H9 (cell line): ENCODE measurements around the gene GJD4. TPM values are rescaled to one million over a fixed set of nuclear protein-coding genes. Genes with fewer than 3 reads are reported as not detected.

ENCODE experiments used
- DNase-seq: peaks from one replicate; pipeline ENCODE4 v3.0.0-alpha.2; 2017
- H2AFZ ChIP-seq: one replicate; pipeline ENCODE4 v1.6.1; 2013; ENCODE audit warnings: mild to moderate bottlenecking, low read length, control low read depth, moderate library complexity
- H2AK5ac ChIP-seq: 2 replicates; pipeline ENCODE4 v1.6.1; 2013; ENCODE audit warnings: low read length, control low read depth, mixed read lengths; ENCODE audit not compliant: insufficient read length
- H2BK120ac ChIP-seq: one replicate; pipeline ENCODE4 v1.6.1; 2013; ENCODE audit warnings: low read depth, mild to moderate bottlenecking, low read length, control low read depth, inconsistent platforms; ENCODE audit not compliant: poor library complexity, severe bottlenecking
- H2BK12ac ChIP-seq: 2 replicates; pipeline ENCODE4 v1.6.1; 2013; ENCODE audit warnings: low read length, control low read depth, mixed read lengths, low read depth; ENCODE audit not compliant: insufficient read length
- H2BK15ac ChIP-seq: 2 replicates; pipeline ENCODE4 v1.6.1; 2013; ENCODE audit warnings: low read depth, low read length, control low read depth
- H2BK20ac ChIP-seq: one replicate; pipeline ENCODE4 v1.6.1; 2013; ENCODE audit warnings: low read depth, mild to moderate bottlenecking, low read length, control low read depth, inconsistent platforms; ENCODE audit not compliant: poor library complexity, severe bottlenecking
- H2BK5ac ChIP-seq: 2 replicates; pipeline ENCODE4 v1.6.1; 2013; ENCODE audit warnings: low read length, control low read depth, mixed read lengths; ENCODE audit not compliant: insufficient read length
- H3K14ac ChIP-seq: 2 replicates; pipeline ENCODE4 v1.6.1; 2013; ENCODE audit warnings: low read length, control low read depth; ENCODE audit not compliant: insufficient read depth
- H3K18ac ChIP-seq: 2 replicates; pipeline ENCODE4 v1.6.1; 2013; ENCODE audit warnings: low read depth, mild to moderate bottlenecking, mixed read lengths, low read length, control low read depth; ENCODE audit not compliant: insufficient read length
- H3K23ac ChIP-seq: 2 replicates; pipeline ENCODE4 v1.6.1; 2013; ENCODE audit warnings: low read length, control low read depth, mixed read lengths, low read depth; ENCODE audit not compliant: insufficient read length
- H3K23me2 ChIP-seq: 2 replicates; pipeline ENCODE4 v1.6.1; 2013; ENCODE audit warnings: low read depth, mild to moderate bottlenecking, mixed read lengths, low read length, control low read depth; ENCODE audit not compliant: insufficient read length, poor library complexity, severe bottlenecking
- H3K27ac ChIP-seq: 2 replicates; pipeline ENCODE4 v1.5.1; 2013; ENCODE audit warnings: low read length, control low read depth, mixed read lengths, low read depth; ENCODE audit not compliant: insufficient read length
- H3K27me3 ChIP-seq: 2 replicates; pipeline ENCODE4 v1.6.1; 2013; ENCODE audit warnings: low read length, control low read depth, inconsistent platforms; ENCODE audit not compliant: insufficient read depth
- H3K4ac ChIP-seq: 2 replicates; pipeline ENCODE4 v1.6.1; 2013; ENCODE audit warnings: low read depth, mild to moderate bottlenecking, control low read depth, inconsistent platforms, low read length, moderate library complexity
- H3K4me1 ChIP-seq: 2 replicates; pipeline ENCODE4 v1.6.1; 2013; ENCODE audit warnings: low read length, control low read depth, inconsistent platforms; ENCODE audit not compliant: insufficient read depth
- H3K4me2 ChIP-seq: 2 replicates; pipeline ENCODE4 v1.6.1; 2013; ENCODE audit warnings: low read length, control low read depth, mixed read lengths; ENCODE audit not compliant: insufficient read length, insufficient read depth
- H3K56ac ChIP-seq: 2 replicates; pipeline ENCODE4 v1.6.1; 2013; ENCODE audit warnings: low read depth, mild to moderate bottlenecking, mixed read lengths, low read length, control low read depth; ENCODE audit not compliant: insufficient read length
- H3K79me1 ChIP-seq: 2 replicates; pipeline ENCODE4 v1.6.1; 2013; ENCODE audit warnings: low read depth, mild to moderate bottlenecking, moderate library complexity, low read length, control low read depth, inconsistent platforms; ENCODE audit not compliant: insufficient read depth, poor library complexity, severe bottlenecking
- H3K79me2 ChIP-seq: 2 replicates; pipeline ENCODE4 v1.6.1; 2013; ENCODE audit warnings: low read length, control low read depth, inconsistent platforms; ENCODE audit not compliant: insufficient read depth
- H3K9ac ChIP-seq: 2 replicates; pipeline ENCODE4 v1.6.1; 2013; ENCODE audit warnings: low read length, control low read depth, mixed read lengths; ENCODE audit not compliant: insufficient read length; ENCODE audit errors: extremely low read depth
- H3K9me3 ChIP-seq: one replicate; pipeline ENCODE4 v1.6.1; 2013; ENCODE audit warnings: low read depth, low read length, inconsistent platforms; ENCODE audit not compliant: control insufficient read depth
- H3T11ph ChIP-seq: one replicate; pipeline ENCODE4 v1.6.1; 2013; ENCODE audit warnings: mild to moderate bottlenecking, low read length, control low read depth, inconsistent platforms
- H4K20me1 ChIP-seq: one replicate; pipeline ENCODE4 v1.6.1; 2013; ENCODE audit not compliant: control insufficient read depth, insufficient read length, insufficient read depth
- H4K5ac ChIP-seq: 2 replicates; pipeline ENCODE4 v1.6.1; 2013; ENCODE audit warnings: low read depth, mild to moderate bottlenecking, mixed read lengths, low read length, control low read depth; ENCODE audit not compliant: insufficient read length
- H4K8ac ChIP-seq: replicated peaks from 2 replicates; pipeline ENCODE4 v1.6.1; 2013; ENCODE audit warnings: low read length, control low read depth, mixed read lengths, low read depth; ENCODE audit not compliant: insufficient read length
- H4K91ac ChIP-seq: 2 replicates; pipeline ENCODE4 v1.6.1; 2013; ENCODE audit warnings: low read depth, mild to moderate bottlenecking, moderate library complexity, mixed read lengths, low read length, control low read depth; ENCODE audit not compliant: insufficient read length
- H3K27ac Mint-ChIP-seq, 3 experiments: 2 replicates in 2 of 3; 3 replicates in 1 of 3; pipeline ENCODE4 v1.8.0; 2020 to 2021; ENCODE audit warnings: mixed read lengths in 3 of 3, mild to moderate bottlenecking in 1 of 3, moderate library complexity in 1 of 3
- H3K27me3 Mint-ChIP-seq: 2 replicates; pipeline ENCODE4 v1.8.0; 2021; ENCODE audit warnings: low read depth, mild to moderate bottlenecking, moderate library complexity, mixed read lengths
- H3K36me3 Mint-ChIP-seq, 3 experiments: 2 replicates in 2 of 3; 3 replicates in 1 of 3; pipeline ENCODE4 v1.8.0; 2020 to 2021; ENCODE audit warnings: low read depth in 3 of 3, mixed read lengths in 3 of 3; ENCODE audit not compliant: insufficient read depth in 1 of 3
- H3K4me1 Mint-ChIP-seq, 2 experiments: 2 replicates each; pipeline ENCODE4 v1.8.0; 2020; ENCODE audit warnings: mixed read lengths in 2 of 2
- H3K4me3 Mint-ChIP-seq, 2 experiments: 2 replicates in 1 of 2; 3 replicates in 1 of 2; pipeline ENCODE4 v1.8.0; 2020 to 2021; ENCODE audit warnings: mild to moderate bottlenecking in 2 of 2, mixed read lengths in 2 of 2, moderate library complexity in 1 of 2
- H3K9me3 Mint-ChIP-seq, 2 experiments: 2 replicates in 1 of 2; 3 replicates in 1 of 2; pipeline ENCODE4 v1.8.0; 2020; ENCODE audit warnings: mild to moderate bottlenecking in 2 of 2, mixed read lengths in 2 of 2, moderate library complexity in 1 of 2
- WGBS: extraction: QIAGEN DNeasy Blood & Tissue Kit; methylation state at CpG from one replicate; pipeline ENCODE4 v1.1.7; 2013; ENCODE audit warnings: missing lambda C conversion rate, low lambda C conversion rate, mixed read lengths; ENCODE audit not compliant: insufficient read length; ENCODE audit errors: extremely low coverage; 5-methylcytosine and 5-hydroxymethylcytosine counted together
- total RNA-seq: library from RNA; stranded (reverse); gene quantifications from 2 replicates; pipeline ENCODE4 v1.2.1, GENCODE V29; 2021
- TF ChIP-seq, protein P1 (sequence below): fragments of 200-600 bp; sonication (generic); conservative IDR thresholded peaks from 3 replicates; pipeline ENCODE4 v1.8.0; 2021; ENCODE audit warnings: antibody characterized with exemption, mild to moderate bottlenecking

The GJD4 gene
- total RNA-seq, 1 experiment from 2014 or later = not detected

DNA sequence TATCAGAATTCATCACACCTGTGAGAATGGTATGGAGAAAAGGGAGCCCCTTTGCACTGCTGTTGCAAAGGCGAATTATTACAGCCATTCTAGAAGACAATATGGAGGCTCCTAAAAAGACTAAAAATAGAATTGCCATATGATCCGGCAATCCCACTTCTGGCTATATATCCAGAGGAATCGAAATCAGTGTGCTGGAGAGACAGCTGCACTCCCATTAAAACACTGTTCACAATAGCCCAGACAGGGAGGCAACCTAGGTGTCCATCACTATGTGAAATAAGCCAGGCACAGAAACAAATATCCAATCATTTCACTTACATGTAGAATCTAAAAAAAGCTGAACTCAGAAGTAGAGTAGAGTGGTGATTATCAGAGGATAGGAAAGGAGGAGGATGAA is 26.0 kb upstream of the GJD4 start:
- Histone ChIP-seq H4K91ac (no peak overlapping the region), H3K79me1 (no peaks in the 10 kb centered on the region), H4K5ac (no peak overlapping the region), H3K79me2 (no peaks in the 10 kb centered on the region), H3K18ac (no peak overlapping the region), H3K23ac (no peak overlapping the region), H2BK120ac (no peak overlapping the region), H2BK15ac (no peak overlapping the region), H2BK20ac (no peak overlapping the region), H3K9me3 (no peaks in the 10 kb centered on the region), H2BK12ac (no peak overlapping the region), H3K4ac (no peak overlapping the region), H3K27me3 (no peaks in the 10 kb centered on the region), H2AFZ (no peak overlapping the region), H3K56ac (no peak overlapping the region), H4K8ac (no peak overlapping the region), H3K27ac (no peak overlapping the region), H3K14ac (no peak overlapping the region), H2BK5ac (no peak overlapping the region), H3K4me1 (no peaks in the 10 kb centered on the region), H3T11ph (no peak overlapping the region), H3K9ac (no peak overlapping the region), H3K4me2 (no peak overlapping the region), H4K20me1 (no peaks in the 10 kb centered on the region), H3K23me2 (no peaks in the 10 kb centered on the region), H2AK5ac (no peak overlapping the region)
- H3K36me3 Mint-ChIP-seq = peaks cover 0 to 5% (median 4%) of the 10 kb centered on the region in 3 experiments; a peak in 4 of 7 replicates
- H3K4me1 Mint-ChIP-seq = peaks cover 5 to 6% of the 10 kb centered on the region in 2 experiments
- no peaks in the 10 kb centered on the region for H3K27me3 Mint-ChIP-seq
- H3K9me3 Mint-ChIP-seq = no peaks in the 10 kb centered on the region; a peak in 3 of 5 replicates
- H3K4me3 Mint-ChIP-seq = no peak overlapping the region
- DNase-seq = no peak
- TF ChIP-seq, protein P1, sequence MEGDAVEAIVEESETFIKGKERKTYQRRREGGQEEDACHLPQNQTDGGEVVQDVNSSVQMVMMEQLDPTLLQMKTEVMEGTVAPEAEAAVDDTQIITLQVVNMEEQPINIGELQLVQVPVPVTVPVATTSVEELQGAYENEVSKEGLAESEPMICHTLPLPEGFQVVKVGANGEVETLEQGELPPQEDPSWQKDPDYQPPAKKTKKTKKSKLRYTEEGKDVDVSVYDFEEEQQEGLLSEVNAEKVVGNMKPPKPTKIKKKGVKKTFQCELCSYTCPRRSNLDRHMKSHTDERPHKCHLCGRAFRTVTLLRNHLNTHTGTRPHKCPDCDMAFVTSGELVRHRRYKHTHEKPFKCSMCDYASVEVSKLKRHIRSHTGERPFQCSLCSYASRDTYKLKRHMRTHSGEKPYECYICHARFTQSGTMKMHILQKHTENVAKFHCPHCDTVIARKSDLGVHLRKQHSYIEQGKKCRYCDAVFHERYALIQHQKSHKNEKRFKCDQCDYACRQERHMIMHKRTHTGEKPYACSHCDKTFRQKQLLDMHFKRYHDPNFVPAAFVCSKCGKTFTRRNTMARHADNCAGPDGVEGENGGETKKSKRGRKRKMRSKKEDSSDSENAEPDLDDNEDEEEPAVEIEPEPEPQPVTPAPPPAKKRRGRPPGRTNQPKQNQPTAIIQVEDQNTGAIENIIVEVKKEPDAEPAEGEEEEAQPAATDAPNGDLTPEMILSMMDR = no peak
- WGBS = no CpG with 5 or more reads among the region's 3 CpGs
- H3K27ac Mint-ChIP-seq = no peak overlapping the region
